Measurements from ENCODE around the gene ADGRB2. TPM values are rescaled to one million over a fixed set of nuclear protein-coding genes. Genes with fewer than 3 reads are reported as not detected.

The ADGRB2 gene
- total and polyA plus RNA-seq, 3 donors from 2014 or later: 11.8 to 18.0 (median 15.7) TPM

DNA sequence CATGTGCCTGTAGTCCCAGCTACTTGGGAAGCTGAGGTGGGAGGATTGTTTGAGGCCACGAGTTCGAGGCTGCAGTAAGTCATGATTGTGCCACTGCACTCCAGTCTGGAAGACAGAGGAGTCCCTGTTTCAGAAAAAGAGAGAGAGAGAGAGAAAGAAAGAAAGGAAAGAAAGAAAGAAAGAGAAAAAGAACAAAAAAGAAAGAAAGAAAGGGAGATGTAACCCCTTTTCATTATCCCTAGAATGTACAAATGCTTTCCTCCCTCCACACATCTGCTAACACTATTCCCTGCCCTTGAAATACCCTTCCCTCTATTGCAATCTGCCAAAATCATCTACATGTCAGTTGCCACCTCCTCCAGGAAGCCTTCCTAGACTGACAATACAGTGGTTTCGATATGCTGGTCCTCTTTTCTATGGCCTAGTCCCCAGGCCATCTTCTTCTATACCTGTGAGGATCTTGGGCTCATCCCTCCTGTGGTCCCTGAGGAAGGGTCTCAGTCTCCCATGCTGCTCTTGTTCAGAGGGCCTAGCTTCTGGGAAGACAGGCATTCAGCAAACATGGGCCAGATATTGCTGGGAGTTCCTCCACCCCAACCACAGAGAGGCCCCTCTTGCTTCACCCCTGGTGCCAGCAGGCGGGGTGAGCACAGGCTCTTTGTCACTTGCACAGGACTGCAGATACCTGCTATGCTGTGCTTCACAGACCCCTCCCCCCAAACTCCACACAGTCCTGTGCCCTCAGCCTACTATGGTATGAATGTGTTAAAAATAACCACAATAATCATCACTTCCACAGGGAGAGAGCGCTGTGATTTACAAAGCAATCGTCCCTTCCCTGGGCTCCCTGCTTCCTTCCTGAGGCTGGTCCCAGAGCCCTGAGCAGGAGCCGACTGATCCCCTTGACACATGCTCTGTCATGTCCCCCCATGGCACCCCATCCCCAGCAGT is 14.1 kb downstream of the ADGRB2 start:
- H3K4me1 ChIP-seq: peaks cover 60% of the 10 kb centered on the region
- no peak overlapping the region for H3K27ac ChIP-seq
- intact Hi-C loops (cut with DNase I; ENCODE audit: low total_unique reads): no loop called here
- no peaks in the 10 kb centered on the region for H3K9me3 ChIP-seq
- H3K27me3 ChIP-seq: no peaks in the 10 kb centered on the region
- DNase-seq: no peak
- H3K36me3 ChIP-seq (ENCODE audit: low read depth, missing control alignments): no peaks in the 10 kb centered on the region
- TF ChIP-seq POLR2A (IDR thresholded peaks at IDR 0.05): no peak
- TF ChIP-seq, protein P1, sequence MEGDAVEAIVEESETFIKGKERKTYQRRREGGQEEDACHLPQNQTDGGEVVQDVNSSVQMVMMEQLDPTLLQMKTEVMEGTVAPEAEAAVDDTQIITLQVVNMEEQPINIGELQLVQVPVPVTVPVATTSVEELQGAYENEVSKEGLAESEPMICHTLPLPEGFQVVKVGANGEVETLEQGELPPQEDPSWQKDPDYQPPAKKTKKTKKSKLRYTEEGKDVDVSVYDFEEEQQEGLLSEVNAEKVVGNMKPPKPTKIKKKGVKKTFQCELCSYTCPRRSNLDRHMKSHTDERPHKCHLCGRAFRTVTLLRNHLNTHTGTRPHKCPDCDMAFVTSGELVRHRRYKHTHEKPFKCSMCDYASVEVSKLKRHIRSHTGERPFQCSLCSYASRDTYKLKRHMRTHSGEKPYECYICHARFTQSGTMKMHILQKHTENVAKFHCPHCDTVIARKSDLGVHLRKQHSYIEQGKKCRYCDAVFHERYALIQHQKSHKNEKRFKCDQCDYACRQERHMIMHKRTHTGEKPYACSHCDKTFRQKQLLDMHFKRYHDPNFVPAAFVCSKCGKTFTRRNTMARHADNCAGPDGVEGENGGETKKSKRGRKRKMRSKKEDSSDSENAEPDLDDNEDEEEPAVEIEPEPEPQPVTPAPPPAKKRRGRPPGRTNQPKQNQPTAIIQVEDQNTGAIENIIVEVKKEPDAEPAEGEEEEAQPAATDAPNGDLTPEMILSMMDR (IDR thresholded peaks at IDR 0.05): no peak
- H3K4me3 ChIP-seq: no peak overlapping the region
- 72 to 82% methylated on average over 6 to 7 of the region's 7 CpGs for WGBS, 2 donors

DNA sequence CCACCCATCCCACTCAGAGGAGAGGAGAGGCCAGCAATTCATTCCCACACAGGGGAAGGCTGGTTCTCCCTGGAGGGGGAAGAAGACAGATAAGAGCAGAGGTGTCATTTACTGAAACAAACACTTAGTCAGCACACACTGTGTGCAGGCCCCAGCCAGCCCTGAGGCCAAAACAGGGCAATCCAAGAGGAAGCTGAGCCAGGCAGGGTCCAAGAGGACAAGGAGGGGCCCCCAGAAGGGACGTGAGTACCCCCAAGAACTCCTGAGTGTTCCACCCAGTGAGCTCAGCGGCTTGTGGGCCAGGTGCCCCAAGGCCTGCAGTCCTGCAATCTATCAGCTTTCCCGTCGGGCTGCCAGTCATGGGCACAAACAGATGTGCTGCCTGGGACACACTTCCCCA is 15.8 kb downstream of the ADGRB2 start:
- intact Hi-C loops (cut with DNase I; ENCODE audit: low total_unique reads): no loop called here
- WGBS, 2 donors: 53 to 56% methylated on average over 4 of the region's 4 CpGs

DNA sequence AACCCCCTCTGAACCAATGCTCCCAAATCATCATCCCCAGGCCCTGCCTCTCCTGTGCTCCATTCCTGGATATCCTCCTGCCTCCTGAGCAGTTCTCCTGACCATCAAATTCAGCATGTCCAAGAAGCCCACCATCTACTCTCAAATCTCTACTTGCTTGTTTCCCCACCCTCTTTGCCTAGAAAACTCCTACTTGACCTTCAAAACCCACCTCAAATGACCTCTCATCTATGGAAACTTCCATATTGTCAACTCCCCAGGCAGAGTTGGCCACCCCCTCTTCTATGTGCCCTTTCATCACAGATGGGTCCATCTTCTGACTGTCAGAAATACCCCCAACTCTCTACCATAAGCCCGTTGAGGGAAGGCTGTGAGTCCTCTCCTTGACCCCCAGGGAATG is 16.8 kb downstream of the ADGRB2 start:
- 71 to 87% methylated on average over 1 of the region's 1 CpG for WGBS, 2 donors
- H3K9me3 ChIP-seq: no peaks in the 10 kb centered on the region
- H3K27me3 ChIP-seq: no peaks in the 10 kb centered on the region
- peaks cover 36% of the 10 kb centered on the region for H3K4me1 ChIP-seq
- H3K4me3 ChIP-seq: no peak overlapping the region
- no peaks in the 10 kb centered on the region for H3K36me3 ChIP-seq (ENCODE audit: low read depth, missing control alignments)
- H3K27ac ChIP-seq: no peak overlapping the region
- TF ChIP-seq, protein P1 (IDR thresholded peaks at IDR 0.05): no peak
- no peak for TF ChIP-seq POLR2A (IDR thresholded peaks at IDR 0.05)
- intact Hi-C loops (cut with DNase I; ENCODE audit: low total_unique reads): no loop called here
- DNase-seq: no peak

More for the DNA sequence above, 15.8 kb downstream of the ADGRB2 start:
- no peaks in the 10 kb centered on the region for H3K9me3 ChIP-seq
- TF ChIP-seq, protein P1 (IDR thresholded peaks at IDR 0.05): no peak
- no peak for TF ChIP-seq POLR2A (IDR thresholded peaks at IDR 0.05)
- peaks cover 47% of the 10 kb centered on the region for H3K4me1 ChIP-seq
- no peak overlapping the region for H3K27ac ChIP-seq
- no peaks in the 10 kb centered on the region for H3K36me3 ChIP-seq (ENCODE audit: low read depth, missing control alignments)
- no peak overlapping the region for H3K4me3 ChIP-seq
- no peak for DNase-seq
- H3K27me3 ChIP-seq: no peaks in the 10 kb centered on the region

DNA sequence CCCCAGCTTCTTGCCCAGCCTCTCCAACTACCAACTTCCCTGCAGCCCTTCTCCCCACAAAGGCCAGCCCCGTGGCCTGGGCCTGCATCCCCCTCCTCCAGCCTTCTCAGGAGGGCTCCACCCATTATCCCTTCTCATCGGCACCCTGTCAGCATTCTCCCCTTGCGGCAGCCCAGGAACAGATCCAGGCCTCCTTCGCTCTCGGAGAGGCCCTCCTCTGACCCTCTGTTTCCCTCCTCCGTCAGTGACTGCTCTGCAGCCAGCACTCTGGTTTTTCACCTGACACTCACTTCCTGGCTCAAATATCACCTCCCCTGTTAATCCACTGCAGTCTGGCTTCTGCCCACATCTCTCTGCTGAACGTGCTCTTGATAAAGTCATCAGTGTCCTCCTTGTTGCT is 17.5 kb downstream of the ADGRB2 start:
- Histone ChIP-seq H3K9me3 (no peaks in the 10 kb centered on the region), H3K27me3 (no peaks in the 10 kb centered on the region), H3K4me3 (no peak overlapping the region), H3K4me1 (peaks cover 34% of the 10 kb centered on the region), H3K36me3 (ENCODE audit: low read depth, missing control alignments) (no peaks in the 10 kb centered on the region), H3K27ac (no peak overlapping the region)
- no peak for DNase-seq
- WGBS, 2 donors: 56 to 66% methylated on average over 7 of the region's 7 CpGs
- intact Hi-C loops (cut with DNase I; ENCODE audit: low total_unique reads): no loop called here
- TF ChIP-seq, protein P1 (IDR thresholded peaks at IDR 0.05): no peak
- TF ChIP-seq POLR2A (IDR thresholded peaks at IDR 0.05): no peak
